Activated CD8-positive, alpha-beta memory T cell treated with anti-CD3 and anti-CD28 coated beads, Interleukin-2, amount 10 ng/mL, durations not matched to agents 7 days and 5 days (primary cell): ENCODE measurements around the gene VWCE. TPM values are rescaled to one million over a fixed set of nuclear protein-coding genes. Genes with fewer than 3 reads are reported as not detected.

Experiments used
- ATAC-seq: fragments of 150-1000 bp; cut with Tn5 transposase; one replicate; pipeline ENCODE4 v1.10.0; 2021; ENCODE audit warnings: moderate library complexity
- CTCF ChIA-PET: fragments of 350-600 bp; sonication (Branson Sonifier 250); formaldehyde crosslinking; loops from one replicate; lab custom pipeline; 2021; ENCODE audit warnings: antibody characterized with exemption; lab: Charles Lee
- DNase-seq: peaks from one replicate; pipeline ENCODE4 v3.0.0-alpha.2; 2020
- H3K27ac Mint-ChIP-seq: one replicate; pipeline ENCODE4 v1.8.0; 2021; ENCODE audit warnings: mild to moderate bottlenecking, mixed read lengths
- H3K27me3 Mint-ChIP-seq: one replicate; pipeline ENCODE4 v1.8.0; 2021; ENCODE audit warnings: mixed read lengths
- H3K36me3 Mint-ChIP-seq: one replicate; pipeline ENCODE4 v1.8.0; 2021; ENCODE audit warnings: mild to moderate bottlenecking, mixed read lengths
- H3K4me1 Mint-ChIP-seq: one replicate; pipeline ENCODE4 v1.8.0; 2021; ENCODE audit warnings: mixed read lengths
- H3K4me3 Mint-ChIP-seq: one replicate; pipeline ENCODE4 v1.8.0; 2021; ENCODE audit warnings: mild to moderate bottlenecking, moderate library complexity, mixed read lengths
- H3K9me3 Mint-ChIP-seq: one replicate; pipeline ENCODE4 v1.8.0; 2022; ENCODE audit warnings: low read depth, mixed read lengths
- total RNA-seq, 2 experiments: library from RNA; stranded (reverse); gene quantifications; one replicate each; pipeline ENCODE4 v1.2.3, GENCODE V29; 2021

The VWCE gene
- total RNA-seq, 2 experiments from 2014 or later: 3.8 to 3.9 TPM

DNA sequence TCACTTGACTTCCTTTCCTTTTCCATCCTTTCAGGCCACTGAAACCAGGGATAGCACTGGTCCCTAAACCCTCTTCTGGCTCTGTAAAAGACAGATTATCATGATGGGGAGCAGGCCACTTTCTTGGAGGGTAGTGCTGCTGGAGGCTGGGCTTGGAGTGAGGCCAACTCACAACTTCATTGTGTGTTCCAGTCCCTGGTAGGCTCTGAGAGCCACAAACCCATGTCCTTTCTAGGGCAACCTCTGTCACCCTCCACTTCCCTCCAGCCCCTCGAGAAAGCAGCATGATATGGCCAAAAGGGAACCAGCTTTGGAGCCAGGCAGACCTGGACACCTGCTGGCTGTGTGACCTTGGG, 40.2 kb upstream of the VWCE start:
- H3K27me3 Mint-ChIP-seq: no peaks in the 10 kb centered on the region
- H3K27ac Mint-ChIP-seq: peak overlapping the region; percentile 98
- H3K4me3 Mint-ChIP-seq: no peak overlapping the region
- DNase-seq (no peak), ATAC-seq (no peak)
- H3K4me1 Mint-ChIP-seq: peaks cover 57% of the 10 kb centered on the region
- peaks cover 13% of the 10 kb centered on the region for H3K36me3 Mint-ChIP-seq
- CTCF ChIA-PET: interaction anchor here (0.7 to 9.9 kb wide), 14 partner anchors 8 to 505 kb away, joined by 3 to 261 read pairs (median 13); partner anchors contain the start of genes CYB561A3, TMEM138 and TMEM216
- H3K9me3 Mint-ChIP-seq: no peaks in the 10 kb centered on the region

GRCh38 chr11:61334434-61335354, 39.6 kb upstream of the VWCE start:
- Mint-ChIP-seq H3K27me3 (no peaks in the 10 kb centered on the region), H3K9me3 (no peaks in the 10 kb centered on the region), H3K4me3 (peak overlapping the region; percentile 86), H3K4me1 (peaks cover 64% of the 10 kb centered on the region), H3K36me3 (peaks cover 19% of the 10 kb centered on the region), H3K27ac (peak overlapping the region; percentile 98)
- DNase-seq: no peak
- ATAC-seq: no peak
- CTCF ChIA-PET: interaction anchor here (1.0 to 9.9 kb wide), 14 partner anchors 11 to 182 kb away, joined by 3 to 261 read pairs (median 10); partner anchors contain the start of genes CPSF7, CYB561A3, SDHAF2 and TMEM138

GRCh38 chr11:61333550-61334433, 38.7 kb upstream of the VWCE start:
- H3K27me3 Mint-ChIP-seq: no peaks in the 10 kb centered on the region
- ATAC-seq (no peak), DNase-seq (no peak)
- CTCF ChIA-PET: interaction anchor here (1.0 to 9.9 kb wide), 13 partner anchors 8 to 183 kb away, joined by 3 to 261 read pairs (median 4); partner anchors contain the start of genes CPSF7, CYB561A3, SDHAF2 and TMEM138
- H3K36me3 Mint-ChIP-seq: peaks cover 24% of the 10 kb centered on the region
- H3K9me3 Mint-ChIP-seq: no peaks in the 10 kb centered on the region
- H3K4me3 Mint-ChIP-seq: peak overlapping the region; percentile 86
- peaks cover 71% of the 10 kb centered on the region for H3K4me1 Mint-ChIP-seq
- H3K27ac Mint-ChIP-seq: peak overlapping the region; percentile 98

GRCh38 chr11:61332797-61333549, 37.9 kb upstream of the VWCE start, which contains the start of the genes DDB1 and TKFC:
DDB1 (minus strand) TSS chr11:61333105; CDS start chr11:61332968, 137 bp downstream.
TKFC (plus strand) TSS chr11:61333228; CDS start chr11:61334729, 1,501 bp downstream.
- CTCF ChIA-PET: interaction anchor here (1.0 to 9.9 kb wide), 11 partner anchors 9 to 184 kb away, joined by 3 to 261 read pairs (median 6); partner anchors contain the start of genes CPSF7, CYB561A3, SDHAF2 and TMEM138
- peak within 1 kb of the TSS; percentile 98 for H3K27ac Mint-ChIP-seq
- H3K4me3 Mint-ChIP-seq: peak within 1 kb of the TSS; percentile 86
- ATAC-seq: peak; percentile 95
- H3K9me3 Mint-ChIP-seq: no peaks in the 10 kb centered on the region
- H3K36me3 Mint-ChIP-seq: peaks cover 29% of the 10 kb centered on the region
- H3K4me1 Mint-ChIP-seq: peaks cover 76% of the 10 kb centered on the region
- peak; percentile 99 for DNase-seq
- no peaks in the 10 kb centered on the region for H3K27me3 Mint-ChIP-seq

- DNase-seq: peak; percentile 48
- Mint-ChIP-seq H3K27ac (peak overlapping the region; percentile 98), H3K36me3 (peaks cover 34% of the 10 kb centered on the region), H3K9me3 (no peaks in the 10 kb centered on the region), H3K4me3 (peak overlapping the region; percentile 86), H3K4me1 (peaks cover 82% of the 10 kb centered on the region), H3K27me3 (no peaks in the 10 kb centered on the region)
- CTCF ChIA-PET: interaction anchor here (0.7 to 1.8 kb wide), 2 partner anchors 53 to 78 kb away, joined by 3 to 14 read pairs; no protein-coding TSS in a partner anchor
- ATAC-seq: no peak
Observed at GRCh38 chr11:61332281-61332796, 37.2 kb upstream of the VWCE start.

GRCh38 chr11:61331651-61332050, 36.5 kb upstream of the VWCE start:
- Mint-ChIP-seq H3K27ac (peak overlapping the region; percentile 98), H3K36me3 (peaks cover 34% of the 10 kb centered on the region), H3K27me3 (no peaks in the 10 kb centered on the region), H3K4me3 (peak overlapping the region; percentile 86), H3K9me3 (no peaks in the 10 kb centered on the region), H3K4me1 (peaks cover 77% of the 10 kb centered on the region)
- no peak for DNase-seq
- ATAC-seq: no peak
- CTCF ChIA-PET: interaction anchor here (0.6 to 1.8 kb wide), 4 partner anchors 30 to 293 kb away, joined by 3 to 14 read pairs (median 3); partner anchors contain the start of genes CYB561A3 and TMEM138

DNA sequence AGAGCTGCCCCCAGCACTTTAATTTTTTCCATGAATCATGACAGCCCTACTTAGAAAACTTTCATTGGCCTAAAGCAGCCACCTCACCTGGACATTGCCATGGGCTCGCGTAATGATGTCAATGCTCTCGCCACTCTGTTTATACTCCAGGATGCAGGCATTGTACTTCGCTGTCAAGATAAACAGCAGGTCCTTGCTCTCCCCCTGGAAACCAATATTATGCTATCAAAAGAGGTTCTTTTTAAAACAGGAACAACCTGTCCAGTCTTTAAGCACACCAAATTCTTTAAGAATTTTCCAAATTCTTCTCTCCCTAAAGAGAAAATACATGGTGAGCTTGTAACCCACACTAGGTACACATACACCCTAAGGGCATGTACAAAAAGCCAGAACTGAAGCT, 34.8 kb upstream of the VWCE start:
- no peaks in the 10 kb centered on the region for H3K27me3 Mint-ChIP-seq
- no peak for DNase-seq
- peaks cover 45% of the 10 kb centered on the region for H3K36me3 Mint-ChIP-seq
- no peak overlapping the region for H3K27ac Mint-ChIP-seq
- H3K4me1 Mint-ChIP-seq: peaks cover 64% of the 10 kb centered on the region
- no peak overlapping the region for H3K4me3 Mint-ChIP-seq
- H3K9me3 Mint-ChIP-seq: no peaks in the 10 kb centered on the region
- CTCF ChIA-PET: interaction anchor here (1.1 to 1.8 kb wide), 2 partner anchors 56 to 106 kb away, joined by 5 to 7 read pairs; no protein-coding TSS in a partner anchor
- no peak for ATAC-seq

DNA sequence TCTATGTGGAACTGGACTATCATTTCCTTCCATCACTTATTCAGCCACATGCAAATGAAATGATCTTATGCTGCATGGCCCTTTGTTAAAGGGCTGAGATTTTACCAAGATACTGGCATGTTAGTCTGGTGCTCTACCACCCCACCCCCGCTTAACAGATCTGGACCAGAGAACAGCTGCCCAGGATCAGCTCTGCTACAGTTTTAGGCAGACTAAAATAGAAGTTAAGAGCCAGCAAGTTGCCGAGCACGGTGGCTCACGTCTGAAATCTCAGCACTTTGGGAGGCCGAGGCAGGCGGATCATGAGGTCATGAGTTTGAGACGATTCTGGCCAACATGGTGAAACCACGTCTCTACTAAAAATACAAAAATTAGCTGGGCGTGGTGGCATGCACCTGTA, 33.2 kb upstream of the VWCE start:
- no peak overlapping the region for H3K27ac Mint-ChIP-seq
- no peak for ATAC-seq
- no peak overlapping the region for H3K4me3 Mint-ChIP-seq

GRCh38 chr11:61327669-61328071, 32.6 kb upstream of the VWCE start:
- Mint-ChIP-seq H3K4me3 (no peak overlapping the region), H3K27ac (peak overlapping the region; percentile 41), H3K36me3 (peaks cover 58% of the 10 kb centered on the region), H3K9me3 (no peaks in the 10 kb centered on the region), H3K4me1 (peaks cover 47% of the 10 kb centered on the region), H3K27me3 (no peaks in the 10 kb centered on the region)
- ATAC-seq (no peak), DNase-seq (no peak)
- CTCF ChIA-PET: interaction anchor here (0.8 to 1.7 kb wide), 3 partner anchors 8 to 428 kb away, joined by 4 to 6 read pairs (median 5); no protein-coding TSS in a partner anchor

More for the DNA sequence above, 33.2 kb upstream of the VWCE start:
- CTCF ChIA-PET: interaction anchor here (0.8 to 1.7 kb wide), 4 partner anchors 8 to 429 kb away, joined by 3 to 6 read pairs (median 4); partner anchors contain the start of gene VWCE
- Mint-ChIP-seq H3K27me3 (no peaks in the 10 kb centered on the region), H3K9me3 (no peaks in the 10 kb centered on the region), H3K4me1 (peaks cover 49% of the 10 kb centered on the region), H3K36me3 (peaks cover 52% of the 10 kb centered on the region)
- no peak for DNase-seq

GRCh38 chr11:61325649-61326414, 30.7 kb upstream of the VWCE start:
- H3K4me1 Mint-ChIP-seq: peaks cover 30% of the 10 kb centered on the region
- H3K4me3 Mint-ChIP-seq: no peak overlapping the region
- H3K27ac Mint-ChIP-seq: peak overlapping the region; percentile 15
- ATAC-seq (no peak), DNase-seq (no peak)
- CTCF ChIA-PET: interaction anchor here (0.8 kb wide), 1 partner anchor 31 kb away, joined by 3 read pairs; the partner anchor contains the start of gene VWCE
- peaks cover 56% of the 10 kb centered on the region for H3K36me3 Mint-ChIP-seq
- H3K27me3 Mint-ChIP-seq: no peaks in the 10 kb centered on the region
- no peaks in the 10 kb centered on the region for H3K9me3 Mint-ChIP-seq

DNA sequence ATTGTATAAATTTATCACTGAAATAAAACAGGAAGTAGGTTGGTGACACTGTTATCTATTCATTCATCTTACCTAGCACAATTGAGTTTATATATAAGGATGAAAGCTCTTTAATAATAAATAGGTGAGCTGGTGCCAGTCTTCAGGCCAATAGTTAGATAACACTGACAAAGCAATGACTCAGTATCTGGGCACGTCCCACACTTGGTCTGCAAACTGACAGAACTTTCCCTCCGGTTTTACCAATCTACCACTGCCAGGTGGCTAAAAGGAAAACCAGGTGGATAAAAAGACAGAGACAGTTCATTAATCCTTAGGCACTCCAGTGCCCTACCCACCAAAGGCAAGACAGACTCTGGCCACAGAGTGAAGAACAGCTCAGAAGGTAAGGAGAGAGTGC, 20.1 kb upstream of the VWCE start:
- peaks cover 4% of the 10 kb centered on the region for H3K4me1 Mint-ChIP-seq
- no peaks in the 10 kb centered on the region for H3K9me3 Mint-ChIP-seq
- DNase-seq (no peak), ATAC-seq (no peak)
- peaks cover 39% of the 10 kb centered on the region for H3K36me3 Mint-ChIP-seq
- CTCF ChIA-PET: interaction anchor here (0.6 to 1.3 kb wide), 2 partner anchors 38 to 70 kb away, joined by 3 read pairs; no protein-coding TSS in a partner anchor
- H3K4me3 Mint-ChIP-seq: no peak overlapping the region
- no peaks in the 10 kb centered on the region for H3K27me3 Mint-ChIP-seq
- no peak overlapping the region for H3K27ac Mint-ChIP-seq
